K562 (cell line): Measurements from ENCODE around the gene MRTFB. TPM values are rescaled to one million over a fixed set of nuclear protein-coding genes. Genes with fewer than 3 reads are reported as not detected.

Experiments
- ATAC-seq: fragments of 200-7000 bp; cut with Tn5 transposase; 3 replicates; pipeline ENCODE4 v1.9.1; 2020; ENCODE audit warnings: moderate library complexity
- BruUV-seq: library from RNA; stranded (reverse); fragments of 400-500 nt; replicated peaks from 2 replicates; lab custom pipeline; 2021; lab: Mats Ljungman, UMichigan
- CTCF ChIA-PET: fragments of 300-600 bp; formaldehyde crosslinking; extraction: SDS; loops from one replicate; lab custom pipeline; 2021; ENCODE audit warnings: low intra/inter-chr PET ratio; lab: Yijun Ruan, JAX
- POLR2A ChIA-PET: fragments of 300-600, 350-650 bp; sonication (Branson Sonifier 250); formaldehyde crosslinking; extraction: SDS; loops from one replicate; lab custom pipeline; 2021; ENCODE audit warnings: antibody characterized with exemption, inconsistent platforms; lab: Yijun Ruan, JAX
- DNase-seq, 4 experiments: peaks; one replicate each; pipeline versions ENCODE4 v3.0.0 to v3.0.0-alpha.2; 2011 to 2018; ENCODE audit warnings: low spot score in 3 of 4, mixed read lengths in 3 of 4; ENCODE audit errors: extremely low read depth in 1 of 4
- FAIRE-seq: peaks from 2 replicates; lab custom pipeline; 2011; peaks lifted over from hg19 to GRCh38; lab: Jason Lieb, UNC
- H2AFZ ChIP-seq: 2 replicates; pipeline ENCODE4 v1.6.0; 2011; ENCODE audit warnings: low read depth, low read length, control low read depth, inconsistent platforms
- H3K27ac ChIP-seq: fragments of 200-600 bp; 3 replicates; pipeline ENCODE4 v1.8.0; 2011; ENCODE audit warnings: low read depth, mild to moderate bottlenecking, control low read depth, inconsistent platforms, low read length, moderate library complexity, mixed read lengths; ENCODE audit errors: extremely low read depth
- H3K27me3 ChIP-seq, 2 experiments: fragments of 300-600 bp in 1 of 2; 2 replicates in 1 of 2; 3 replicates in 1 of 2; pipeline versions ENCODE4 v1.6.0 to v1.8.0; 2011; ENCODE audit warnings: inconsistent platforms in 2 of 2, low read length in 2 of 2, mild to moderate bottlenecking in 1 of 2, mixed read lengths in 1 of 2, moderate library complexity in 1 of 2; ENCODE audit not compliant: control insufficient read depth in 2 of 2, insufficient read depth in 2 of 2
- H3K36me3 ChIP-seq: fragments of 300-600 bp; 3 replicates; pipeline ENCODE4 v1.8.0; 2011; ENCODE audit warnings: mild to moderate bottlenecking, low read length, inconsistent platforms; ENCODE audit not compliant: control insufficient read depth, insufficient read depth
- H3K4me1 ChIP-seq, 2 experiments: fragments of 200-600 bp in 1 of 2; replicated peaks in 1 of 2; 2 replicates in 1 of 2; 3 replicates in 1 of 2; pipeline versions ENCODE4 v1.5.1 to v1.8.0; 2011; ENCODE audit warnings: inconsistent platforms in 2 of 2, low read length in 2 of 2, mild to moderate bottlenecking in 1 of 2, mixed read lengths in 1 of 2, moderate library complexity in 1 of 2; ENCODE audit not compliant: control insufficient read depth in 2 of 2, insufficient read depth in 2 of 2
- H3K4me2 ChIP-seq: 2 replicates; pipeline ENCODE4 v1.6.1; 2011; ENCODE audit warnings: low read length, control low read depth, inconsistent platforms, mixed read lengths; ENCODE audit not compliant: insufficient read depth
- H3K4me3 ChIP-seq: fragments of 200-600 bp; sonication (generic), shearing (Covaris generic); 2 replicates; pipeline ENCODE4 v1.5.1; 2016; ENCODE audit warnings: control low read depth, inconsistent platforms
- H3K79me2 ChIP-seq: fragments of 200-600 bp; 3 replicates; pipeline ENCODE4 v1.8.0; 2011; ENCODE audit warnings: low read length, inconsistent platforms; ENCODE audit not compliant: control insufficient read depth, insufficient read depth
- H3K9ac ChIP-seq, 2 experiments: 2 replicates each; pipeline versions ENCODE4 v1.6.0 to v1.6.1; 2011; ENCODE audit warnings: low read depth in 2 of 2, low read length in 2 of 2, control low read depth in 1 of 2, inconsistent platforms in 1 of 2, mild to moderate bottlenecking in 1 of 2, mixed read lengths in 1 of 2; ENCODE audit not compliant: insufficient read depth in 1 of 2
- H3K9me1 ChIP-seq: one replicate; pipeline ENCODE4 v1.6.0; 2011; ENCODE audit warnings: inconsistent platforms, mild to moderate bottlenecking, low read length, moderate library complexity; ENCODE audit not compliant: control insufficient read depth, insufficient read depth
- H3K9me3 ChIP-seq: replicated peaks from 2 replicates; pipeline ENCODE4 v1.5.1; 2011; ENCODE audit warnings: low read depth, low read length, inconsistent platforms; ENCODE audit not compliant: control insufficient read depth, insufficient read depth
- H4K20me1 ChIP-seq: replicated peaks from 2 replicates; pipeline ENCODE4 v1.6.1; 2011; ENCODE audit warnings: low read length, inconsistent platforms, mixed read lengths; ENCODE audit not compliant: control insufficient read depth, insufficient read depth
- ATF1 ChIP-seq, 2 experiments: fragments of 450-650 bp in 1 of 2; IDR thresholded peaks; 2 replicates each; pipeline ENCODE4 v1.6.1; 2016; ENCODE audit warnings: missing compliant biosample characterization in 1 of 2, missing genetic modification characterization in 1 of 2
- CHD1 ChIP-seq: fragments of 200-600 bp; sonication (generic); IDR thresholded peaks from one replicate; pipeline ENCODE4 v1.6.1; 2012; ENCODE audit warnings: mild to moderate bottlenecking, moderate library complexity, low read length, inconsistent platforms
- FIP1L1 ChIP-seq: fragments of 200-400 bp; formaldehyde crosslinking; IDR thresholded peaks from 2 replicates; pipeline ENCODE4 v1.6.1; 2018; ENCODE audit warnings: mild to moderate bottlenecking, low read depth, low read length; ENCODE audit not compliant: poor library complexity, severe bottlenecking
- FUS ChIP-seq: fragments of 200-400 bp; formaldehyde crosslinking; optimal IDR thresholded peaks from 2 replicates; pipeline ENCODE3; 2017; ENCODE audit warnings: low read depth, low read length
- PCBP2 ChIP-seq: fragments of 200-400 bp; formaldehyde crosslinking; IDR thresholded peaks from 2 replicates; pipeline ENCODE4 v1.6.1; 2018; ENCODE audit warnings: low read length, low read depth, mild to moderate bottlenecking, moderate library complexity; ENCODE audit not compliant: poor library complexity, severe bottlenecking
- RBM39 ChIP-seq: fragments of 200-400 bp; formaldehyde crosslinking; optimal IDR thresholded peaks from 2 replicates; pipeline ENCODE3; 2018; ENCODE audit warnings: low read depth, low read length
- RFX1 ChIP-seq: fragments of 450-650 bp; IDR thresholded peaks from 2 replicates; pipeline ENCODE4 v1.6.1; 2016; ENCODE audit warnings: mild to moderate bottlenecking, moderate library complexity
- SIN3B ChIP-seq: fragments of 450-650 bp; IDR thresholded peaks from 2 replicates; pipeline ENCODE4 v1.6.1; 2017; ENCODE audit warnings: low read depth, mild to moderate bottlenecking, moderate library complexity
- TBL1XR1 ChIP-seq, 2 experiments: IDR thresholded peaks; 2 replicates each; pipeline ENCODE4 v1.6.1; 2012; ENCODE audit warnings: improper control_type of control experiment in 2 of 2, low read length in 2 of 2, mild to moderate bottlenecking in 1 of 2
- TFAM ChIP-seq: fragments of 250-450 bp; sonication (Bioruptor Pico); conservative IDR thresholded peaks from 2 replicates; pipeline ENCODE4 v1.5.0; 2021; ENCODE audit warnings: mild to moderate bottlenecking, moderate library complexity
- ZBTB8A ChIP-seq: fragments of 450-650 bp; IDR thresholded peaks from 2 replicates; pipeline ENCODE4 v1.6.1; 2018; ENCODE audit warnings: mild to moderate bottlenecking, moderate library complexity; ENCODE audit not compliant: partially characterized antibody
- ZFP36 ChIP-seq: fragments of 150-350 bp; IDR thresholded peaks from 2 replicates; pipeline ENCODE4 v1.6.1; 2018; ENCODE audit warnings: low read length, low read depth; ENCODE audit not compliant: partially characterized antibody
- WGBS: fragments of 100-300 bp; shearing (Covaris generic); methylation state at CpG from one replicate; pipeline ENCODE4 v1.1.6; 2016; ENCODE audit warnings: low coverage, mixed read lengths; ENCODE audit not compliant: insufficient coverage; ENCODE audit errors: missing lambda C conversion rate; 5-methylcytosine and 5-hydroxymethylcytosine counted together
- in situ Hi-C: fragments of 300-500 bp; cut with MboI; formaldehyde crosslinking; loops from 4 replicates; pipeline ENCODE4 v1.15.0; 2018; ENCODE audit warnings: inconsistent platforms, mixed read lengths
- intact Hi-C: fragments of 100-400 bp; cut with micrococcal nuclease; formaldehyde crosslinking; loops from 2 replicates; pipeline ENCODE4 v1.14.2; 2022
- polyA plus RNA-seq, 8 experiments: library from polyadenylated mRNA; depleted of rRNA in 4 of 8; stranded (reverse) in 5 of 8; unstranded in 3 of 8; fragments of >200 nt; fragmentation: Nextera tagmentation in 2 of 8; fragmentation: Illumina TruSeq in 1 of 8; extraction: Ambion mirVana in 2 of 8; extraction: Trizol in 1 of 8; gene quantifications; 2 replicates each; pipeline versions ENCODE4 v1.2.1 to v1.2.3, GENCODE V29; 2011 to 2014; ENCODE audit warnings: inconsistent platforms in 1 of 8, missing spikeins in 1 of 8
- total RNA-seq, 7 experiments: library from RNA; depleted of rRNA in 6 of 7; stranded (reverse); fragments of >200 nt in 6 of 7; fragmentation: Illumina TruSeq in 2 of 7; extraction: Trizol in 2 of 7; gene quantifications; 2 replicates each; pipeline versions ENCODE4 v1.2.1 to v1.2.3, GENCODE V29; 2011 to 2021; ENCODE audit warnings: low replicate concordance in 1 of 7
- TF ChIP-seq, protein P1 (sequence below), 2 experiments: fragments of 450-650 bp in 1 of 2; sonication (generic) in 1 of 2; formaldehyde crosslinking in 1 of 2; IDR thresholded peaks in 1 of 2; conservative IDR thresholded peaks in 1 of 2; 2 replicates each; pipeline versions ENCODE4 v1.6.1 to v1.8.1; 2016 to 2023; ENCODE audit warnings: mild to moderate bottlenecking in 2 of 2, moderate library complexity in 2 of 2, inconsistent platforms in 1 of 2, missing genetic modification reagents in 1 of 2
- TF ChIP-seq, protein P2 (sequence below), 2 experiments: fragments of 450-650 bp; IDR thresholded peaks; 2 replicates each; pipeline ENCODE4 v1.6.1; 2016
- TF ChIP-seq, protein P3 (sequence below), 2 experiments: fragments of 150-350 bp in 1 of 2; IDR thresholded peaks; 2 replicates each; pipeline ENCODE4 v1.6.1; 2012 to 2016; ENCODE audit warnings: low read depth in 2 of 2, low read length in 2 of 2, mild to moderate bottlenecking in 1 of 2, moderate library complexity in 1 of 2

Gene MRTFB
- total and polyA plus RNA-seq, 9 of the 15 experiments (the other 6 are each of a cell fraction or from before 2014, with no cell fraction given), result 2.2 to 12.7 (median 7.0) TPM

DNA sequence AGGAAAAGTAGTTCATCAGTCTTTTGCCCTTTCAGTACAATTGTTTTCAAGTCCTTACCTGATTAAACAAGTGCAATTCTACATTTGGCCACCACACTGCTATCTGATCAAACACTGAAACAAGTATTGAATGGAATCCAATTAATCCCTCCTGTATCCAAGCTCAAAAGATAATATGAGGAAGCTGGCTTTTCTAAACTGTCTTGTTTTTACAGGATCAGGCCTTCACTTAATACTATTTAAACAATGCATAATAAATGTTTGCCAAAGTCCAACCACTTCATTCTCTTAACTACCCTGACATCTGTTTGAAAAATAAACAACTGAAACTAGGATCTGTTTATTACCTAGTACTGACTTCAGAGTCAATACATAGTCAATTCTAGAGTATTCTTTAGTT, 131.6 kb downstream of the MRTFB start (continued):
- TF ChIP-seq TBL1XR1 (IDR thresholded peaks at IDR 0.05; ENCODE audit: low read length in 2 of 2) (no peak), RFX1 (no peak), RBM39 (no peak)
- TF ChIP-seq, protein P1, sequence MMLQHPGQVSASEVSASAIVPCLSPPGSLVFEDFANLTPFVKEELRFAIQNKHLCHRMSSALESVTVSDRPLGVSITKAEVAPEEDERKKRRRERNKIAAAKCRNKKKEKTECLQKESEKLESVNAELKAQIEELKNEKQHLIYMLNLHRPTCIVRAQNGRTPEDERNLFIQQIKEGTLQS (IDR thresholded peaks at IDR 0.05), result no peak
- TF ChIP-seq, protein P1 (CRISPR knock-in tag; conservative IDR thresholded peaks at IDR 0.05), result no peak

DNA sequence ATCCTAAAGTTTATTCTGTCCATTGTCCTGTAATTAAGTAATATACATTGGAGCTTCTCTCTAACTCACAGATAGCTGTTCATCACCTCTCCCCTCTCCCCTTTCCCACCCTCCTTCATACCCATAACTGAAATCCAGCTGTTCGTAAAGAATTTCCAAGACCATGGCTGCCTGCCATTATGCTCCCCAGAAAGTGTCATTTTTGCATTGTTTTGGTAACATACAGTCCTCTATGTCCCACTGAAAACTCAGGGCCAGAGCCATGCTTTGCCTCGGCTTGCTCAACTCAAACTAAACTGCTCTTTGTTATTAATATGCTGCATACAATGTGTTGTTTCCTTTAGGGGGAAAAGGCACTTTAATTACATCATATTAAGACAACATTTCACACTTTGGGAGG, 132.0 kb downstream of the MRTFB start:
- Histone ChIP-seq H3K9ac (no peak overlapping the region), H3K27me3 (no peaks in the 10 kb centered on the region), H3K4me2 (no peak overlapping the region), H4K20me1 (no peaks in the 10 kb centered on the region), H3K9me3 (no peaks in the 10 kb centered on the region), H3K36me3 (no peaks in the 10 kb centered on the region), H3K9me1 (no peaks in the 10 kb centered on the region), H2AFZ (no peak overlapping the region), H3K4me1 (no peaks in the 10 kb centered on the region), H3K79me2 (no peaks in the 10 kb centered on the region), H3K27ac (no peak overlapping the region), H3K4me3 (no peak overlapping the region)
- 71% methylated on average over 2 of the region's 2 CpGs for WGBS
- CTCF ChIA-PET, result no interaction called here
- in situ Hi-C loops, result no loop called here
- FAIRE-seq, result no peak
- TF ChIP-seq ZBTB8A (no peak), FUS (no peak), TFAM (CRISPR knock-in tag) (no peak), ZFP36 (no peak), SIN3B (no peak), CHD1 (no peak), ATF1 (CRISPR knock-in tag; IDR thresholded peaks at IDR 0.05) (no peak), ATF1 (tag; IDR thresholded peaks at IDR 0.05) (no peak), FIP1L1 (no peak), PCBP2 (no peak)
- TF ChIP-seq, protein P2, sequence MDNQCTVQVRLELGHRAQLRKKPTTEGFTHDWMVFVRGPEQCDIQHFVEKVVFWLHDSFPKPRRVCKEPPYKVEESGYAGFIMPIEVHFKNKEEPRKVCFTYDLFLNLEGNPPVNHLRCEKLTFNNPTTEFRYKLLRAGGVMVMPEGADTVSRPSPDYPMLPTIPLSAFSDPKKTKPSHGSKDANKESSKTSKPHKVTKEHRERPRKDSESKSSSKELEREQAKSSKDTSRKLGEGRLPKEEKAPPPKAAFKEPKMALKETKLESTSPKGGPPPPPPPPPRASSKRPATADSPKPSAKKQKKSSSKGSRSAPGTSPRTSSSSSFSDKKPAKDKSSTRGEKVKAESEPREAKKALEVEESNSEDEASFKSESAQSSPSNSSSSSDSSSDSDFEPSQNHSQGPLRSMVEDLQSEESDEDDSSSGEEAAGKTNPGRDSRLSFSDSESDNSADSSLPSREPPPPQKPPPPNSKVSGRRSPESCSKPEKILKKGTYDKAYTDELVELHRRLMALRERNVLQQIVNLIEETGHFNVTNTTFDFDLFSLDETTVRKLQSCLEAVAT (IDR thresholded peaks at IDR 0.05), result no peak
- TF ChIP-seq, protein P3, sequence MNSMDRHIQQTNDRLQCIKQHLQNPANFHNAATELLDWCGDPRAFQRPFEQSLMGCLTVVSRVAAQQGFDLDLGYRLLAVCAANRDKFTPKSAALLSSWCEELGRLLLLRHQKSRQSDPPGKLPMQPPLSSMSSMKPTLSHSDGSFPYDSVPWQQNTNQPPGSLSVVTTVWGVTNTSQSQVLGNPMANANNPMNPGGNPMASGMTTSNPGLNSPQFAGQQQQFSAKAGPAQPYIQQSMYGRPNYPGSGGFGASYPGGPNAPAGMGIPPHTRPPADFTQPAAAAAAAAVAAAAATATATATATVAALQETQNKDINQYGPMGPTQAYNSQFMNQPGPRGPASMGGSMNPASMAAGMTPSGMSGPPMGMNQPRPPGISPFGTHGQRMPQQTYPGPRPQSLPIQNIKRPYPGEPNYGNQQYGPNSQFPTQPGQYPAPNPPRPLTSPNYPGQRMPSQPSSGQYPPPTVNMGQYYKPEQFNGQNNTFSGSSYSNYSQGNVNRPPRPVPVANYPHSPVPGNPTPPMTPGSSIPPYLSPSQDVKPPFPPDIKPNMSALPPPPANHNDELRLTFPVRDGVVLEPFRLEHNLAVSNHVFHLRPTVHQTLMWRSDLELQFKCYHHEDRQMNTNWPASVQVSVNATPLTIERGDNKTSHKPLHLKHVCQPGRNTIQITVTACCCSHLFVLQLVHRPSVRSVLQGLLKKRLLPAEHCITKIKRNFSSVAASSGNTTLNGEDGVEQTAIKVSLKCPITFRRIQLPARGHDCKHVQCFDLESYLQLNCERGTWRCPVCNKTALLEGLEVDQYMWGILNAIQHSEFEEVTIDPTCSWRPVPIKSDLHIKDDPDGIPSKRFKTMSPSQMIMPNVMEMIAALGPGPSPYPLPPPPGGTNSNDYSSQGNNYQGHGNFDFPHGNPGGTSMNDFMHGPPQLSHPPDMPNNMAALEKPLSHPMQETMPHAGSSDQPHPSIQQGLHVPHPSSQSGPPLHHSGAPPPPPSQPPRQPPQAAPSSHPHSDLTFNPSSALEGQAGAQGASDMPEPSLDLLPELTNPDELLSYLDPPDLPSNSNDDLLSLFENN (IDR thresholded peaks at IDR 0.05; ENCODE audit: low read depth in 2 of 2, low read length in 2 of 2), result no peak
- POLR2A ChIA-PET, result interaction anchor here (0.9 kb wide), 1 partner anchor 11 kb away, joined by 3 read pairs; no protein-coding TSS in a partner anchor
- no peak for ATAC-seq
- intact Hi-C loops, result no loop called here
- BruUV-seq, result no TSS peak
- DNase-seq, result no peak
